K562 (cell line): Measurements from ENCODE around the gene ODAPH. TPM values are rescaled to one million over a fixed set of nuclear protein-coding genes. Genes with fewer than 3 reads are reported as not detected.

ENCODE experiments used
- ATF6 ChIP-seq: sonication (generic); formaldehyde crosslinking; IDR thresholded peaks from 2 replicates; pipeline ENCODE4 v1.4.0; 2020; ENCODE audit warnings: mild to moderate bottlenecking, missing genetic modification reagents
- ATF7 ChIP-seq: fragments of 450-650 bp; IDR thresholded peaks from 2 replicates; pipeline ENCODE4 v1.7.1; 2014; ENCODE audit warnings: mild to moderate bottlenecking, moderate library complexity
- CBFA2T3 ChIP-seq: fragments of 450-650 bp; IDR thresholded peaks from 2 replicates; pipeline ENCODE4 v1.6.1; 2017
- CHD1 ChIP-seq: fragments of 200-600 bp; sonication (generic); IDR thresholded peaks from one replicate; pipeline ENCODE4 v1.6.1; 2012; ENCODE audit warnings: mild to moderate bottlenecking, moderate library complexity, low read length, inconsistent platforms
- HDAC3 ChIP-seq: fragments of 450-650 bp; IDR thresholded peaks from 2 replicates; pipeline ENCODE4 v1.6.1; 2018; ENCODE audit warnings: borderline replicate concordance, mild to moderate bottlenecking, moderate library complexity; ENCODE audit not compliant: partially characterized antibody
- HES1 ChIP-seq: fragments of 450-650 bp; IDR thresholded peaks from 2 replicates; pipeline ENCODE4 v1.6.1; 2016; ENCODE audit warnings: low read depth, mild to moderate bottlenecking, moderate library complexity
- MEIS2 ChIP-seq: fragments of 450-650 bp; IDR thresholded peaks from 2 replicates; pipeline ENCODE4 v1.6.1; 2014; ENCODE audit warnings: mild to moderate bottlenecking; ENCODE audit not compliant: partially characterized antibody
- NCOR1 ChIP-seq: fragments of 450-650 bp; IDR thresholded peaks from 2 replicates; pipeline ENCODE4 v1.6.1; 2016; ENCODE audit warnings: mild to moderate bottlenecking, moderate library complexity
- PKNOX1 ChIP-seq: fragments of 450-650 bp; IDR thresholded peaks from 2 replicates; pipeline ENCODE4 v1.6.1; 2016
- PML ChIP-seq: IDR thresholded peaks from 2 replicates; pipeline ENCODE4 v1.6.1; 2012; ENCODE audit warnings: low read length, inconsistent platforms
- RREB1 ChIP-seq: fragments of 250-450 bp; sonication (Bioruptor Pico); IDR thresholded peaks from 2 replicates; pipeline ENCODE4 v1.4.0; 2020
- SFPQ ChIP-seq: fragments of 200-400 bp; formaldehyde crosslinking; IDR thresholded peaks from 2 replicates; pipeline ENCODE4 v1.6.1; 2017; ENCODE audit warnings: mild to moderate bottlenecking, low read depth, low read length, moderate library complexity
- ZBTB17 ChIP-seq: fragments of 450-650 bp; formaldehyde crosslinking; IDR thresholded peaks from 2 replicates; pipeline ENCODE4 v1.4.0; 2020; ENCODE audit warnings: mild to moderate bottlenecking
- ZNF239 ChIP-seq: fragments of 250-450 bp; sonication (Bioruptor Pico); IDR thresholded peaks from 2 replicates; pipeline ENCODE4 v1.4.0; 2020; ENCODE audit warnings: mild to moderate bottlenecking
- polyA plus RNA-seq, 8 experiments: library from polyadenylated mRNA; depleted of rRNA in 4 of 8; stranded (reverse) in 5 of 8; unstranded in 3 of 8; fragments of >200 nt; fragmentation: Nextera tagmentation in 2 of 8; fragmentation: Illumina TruSeq in 1 of 8; extraction: Ambion mirVana in 2 of 8; extraction: Trizol in 1 of 8; gene quantifications; 2 replicates each; pipeline versions ENCODE4 v1.2.1 to v1.2.3, GENCODE V29; 2011 to 2014; ENCODE audit warnings: inconsistent platforms in 1 of 8, missing spikeins in 1 of 8
- total RNA-seq, 7 experiments: library from RNA; depleted of rRNA in 6 of 7; stranded (reverse); fragments of >200 nt in 6 of 7; fragmentation: Illumina TruSeq in 2 of 7; extraction: Trizol in 2 of 7; gene quantifications; 2 replicates each; pipeline versions ENCODE4 v1.2.1 to v1.2.3, GENCODE V29; 2011 to 2021; ENCODE audit warnings: low replicate concordance in 1 of 7

Gene ODAPH
- total and polyA plus RNA-seq, 9 of the 15 experiments (the other 6 are each of a cell fraction or from before 2014, with no cell fraction given), result not detected

- TF ChIP-seq PML (peak; percentile 83), ZNF239 (CRISPR knock-in tag) (no peak), CHD1 (no peak), ATF6 (CRISPR knock-in tag) (no peak), HDAC3 (peak; percentile 81), SFPQ (no peak), RREB1 (CRISPR knock-in tag) (no peak), HES1 (peak; percentile 46; the same call in 1 of the 2 replicates), ZBTB17 (CRISPR knock-in tag) (no peak), ATF7 (peak; percentile 19; the same call in 1 of the 2 replicates), MEIS2 (peak; percentile 32), CBFA2T3 (peak; percentile 92), NCOR1 (peak; percentile 85), PKNOX1 (0 out of 2 replicates have a peak, but pooled peaks have one; percentile 9)
These were observed 43.3 kb upstream of the ODAPH start (continued) for GRCh38 chr4:75512386-75513211.
